Stimulated activated CD8-positive, alpha-beta memory T cell treated with anti-CD3 and anti-CD28 coated beads, Interleukin-4, amount 100 ng/mL, for 48 hours (primary cell): ENCODE data around the gene BCDIN3D.
A peak's percentile ranks its signal among the peaks of the same experiment; 100 is the strongest.
"Not testable (repeated sequence)": the region's sequence is repeated elsewhere in the genome, so short reads cannot be mapped to it uniquely, and the experiment has no call there.

Experiments
- DNase-seq: peaks from one replicate; pipeline ENCODE4 v3.0.0-alpha.2; 2020

The BCDIN3D gene, protein sequence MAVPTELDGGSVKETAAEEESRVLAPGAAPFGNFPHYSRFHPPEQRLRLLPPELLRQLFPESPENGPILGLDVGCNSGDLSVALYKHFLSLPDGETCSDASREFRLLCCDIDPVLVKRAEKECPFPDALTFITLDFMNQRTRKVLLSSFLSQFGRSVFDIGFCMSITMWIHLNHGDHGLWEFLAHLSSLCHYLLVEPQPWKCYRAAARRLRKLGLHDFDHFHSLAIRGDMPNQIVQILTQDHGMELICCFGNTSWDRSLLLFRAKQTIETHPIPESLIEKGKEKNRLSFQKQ

DNA sequence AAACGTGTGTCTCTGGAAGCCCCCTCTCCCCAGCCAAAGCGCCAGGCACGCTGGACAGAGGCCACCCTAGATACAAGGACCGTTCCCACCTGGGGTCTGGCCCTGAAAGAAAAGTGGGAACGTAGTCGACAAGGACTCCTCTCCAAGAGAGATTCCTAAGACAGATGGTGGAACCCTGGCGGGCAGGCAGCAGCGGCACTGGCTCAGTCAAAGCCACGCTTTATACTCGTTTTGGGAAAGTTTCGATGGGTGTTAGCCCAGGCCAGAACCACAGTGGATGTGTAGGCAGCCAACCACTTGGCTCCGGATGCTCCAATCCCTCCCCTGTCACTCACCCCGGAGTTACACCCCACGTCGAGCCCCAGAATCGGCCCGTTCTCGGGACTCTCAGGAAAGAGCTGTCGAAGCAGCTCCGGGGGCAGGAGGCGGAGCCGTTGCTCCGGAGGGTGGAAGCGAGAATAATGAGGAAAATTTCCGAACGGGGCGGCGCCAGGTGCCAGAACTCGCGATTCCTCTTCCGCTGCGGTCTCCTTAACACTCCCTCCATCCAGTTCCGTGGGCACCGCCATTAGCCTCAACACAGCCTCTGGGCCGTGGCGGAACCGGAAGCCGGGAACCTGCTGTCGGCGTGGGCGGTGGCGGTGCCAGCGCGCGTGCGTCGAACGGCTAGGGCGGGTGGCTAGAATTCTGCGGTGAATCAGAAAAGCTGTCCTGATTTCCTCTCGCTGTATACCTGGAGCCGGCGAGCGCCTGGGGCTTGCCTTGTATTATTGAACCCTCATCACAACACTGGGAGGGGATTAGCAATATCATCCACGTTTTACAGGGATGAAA, at the start of gene BCDIN3D:
Gene BCDIN3D, minus strand, starts transcription at position 588 of the 834 bp plus-strand sequence. Its CDS starts 19 bp downstream, at position 569.
- DNase-seq: peak; percentile 96

DNA sequence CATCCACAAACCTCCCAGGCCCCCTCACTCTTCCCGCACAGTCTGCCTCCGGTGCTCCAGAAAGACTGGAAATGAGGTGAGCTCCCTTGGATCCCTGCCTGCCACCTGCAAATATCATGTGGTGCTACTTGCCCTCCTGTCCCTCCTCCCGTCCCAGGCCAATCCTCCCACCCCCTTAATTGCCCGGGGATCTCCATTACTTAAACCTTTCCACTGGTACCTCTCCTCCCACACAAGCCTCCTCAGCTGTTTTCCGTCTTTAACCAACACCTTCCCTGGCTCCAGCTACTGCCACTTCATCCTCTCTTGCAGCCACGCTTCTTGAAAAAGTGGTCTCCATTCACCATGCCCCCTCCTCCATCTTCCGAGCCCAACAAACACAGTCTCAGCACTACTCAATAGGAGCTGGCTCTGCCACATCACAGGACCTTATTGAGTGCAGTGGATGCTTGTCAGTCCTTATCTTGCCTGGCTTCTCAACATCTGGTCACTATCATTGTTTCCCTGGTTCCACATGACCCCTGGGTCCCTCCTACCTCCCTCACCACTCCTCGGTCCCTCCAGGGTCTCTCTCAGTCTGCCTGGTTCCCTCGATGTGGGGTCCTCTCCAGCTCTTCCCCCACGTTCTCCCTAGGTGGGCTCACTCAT, 49.3 kb upstream of the BCDIN3D start:
- DNase-seq: no peak

DNA sequence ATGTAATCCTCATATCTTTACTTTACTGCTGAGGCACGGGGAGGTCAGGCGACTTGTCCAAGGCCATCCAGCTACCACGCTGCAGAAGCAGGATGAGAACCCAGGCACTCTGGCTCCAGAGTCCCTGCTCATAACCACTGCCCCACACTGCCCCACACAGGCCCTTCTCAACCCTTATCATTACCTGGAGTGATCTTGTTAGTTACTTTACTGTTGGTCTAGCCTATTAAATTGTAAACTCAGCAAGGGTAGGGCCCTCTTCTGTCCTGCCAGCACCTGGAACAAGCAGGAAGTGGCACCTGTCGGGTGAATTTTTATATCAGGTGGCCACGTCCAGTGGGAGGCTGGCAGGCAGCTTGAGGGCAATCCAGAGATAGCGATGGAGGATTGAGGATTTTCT, 48.6 kb upstream of the BCDIN3D start:
- DNase-seq: no peak

DNA sequence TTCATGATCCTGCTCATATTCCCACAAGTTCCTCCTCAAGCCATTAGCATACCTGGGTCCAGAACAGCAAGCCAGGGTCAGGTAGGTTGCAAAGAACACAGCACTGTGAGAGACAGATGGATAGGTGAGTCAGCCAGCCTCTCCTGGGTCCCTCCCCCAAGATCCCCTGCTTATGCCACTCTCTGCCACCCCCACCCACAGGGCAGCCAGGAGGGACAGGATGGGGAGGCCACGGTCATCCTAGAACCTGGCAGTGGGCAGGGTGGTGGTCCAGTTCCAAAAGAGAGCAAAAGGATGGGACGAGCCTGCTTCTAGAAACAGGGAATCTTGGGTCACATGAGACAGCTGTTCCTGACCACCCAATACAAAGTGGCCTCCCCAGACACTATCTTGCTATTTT, 48.1 kb upstream of the BCDIN3D start:
- no peak for DNase-seq

DNA sequence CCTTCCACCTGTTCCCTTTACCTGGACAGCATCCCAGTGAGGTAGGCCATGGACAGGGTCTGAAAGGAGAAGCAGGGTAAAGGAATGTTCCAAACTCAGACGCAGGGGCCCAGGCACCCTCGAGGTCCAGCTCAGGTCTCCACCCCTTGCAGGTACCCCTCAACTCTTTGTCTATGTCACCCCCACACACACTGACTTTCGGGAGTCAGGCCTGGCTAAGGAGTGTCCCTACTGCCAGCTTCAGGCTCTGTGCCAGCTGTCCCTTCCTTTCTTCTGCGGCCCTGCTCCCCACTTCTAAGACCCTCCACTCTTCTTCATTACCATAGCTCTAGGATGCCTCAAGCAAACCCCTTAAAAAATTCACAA, 47.2 kb upstream of the BCDIN3D start:
- DNase-seq: no peak

DNA sequence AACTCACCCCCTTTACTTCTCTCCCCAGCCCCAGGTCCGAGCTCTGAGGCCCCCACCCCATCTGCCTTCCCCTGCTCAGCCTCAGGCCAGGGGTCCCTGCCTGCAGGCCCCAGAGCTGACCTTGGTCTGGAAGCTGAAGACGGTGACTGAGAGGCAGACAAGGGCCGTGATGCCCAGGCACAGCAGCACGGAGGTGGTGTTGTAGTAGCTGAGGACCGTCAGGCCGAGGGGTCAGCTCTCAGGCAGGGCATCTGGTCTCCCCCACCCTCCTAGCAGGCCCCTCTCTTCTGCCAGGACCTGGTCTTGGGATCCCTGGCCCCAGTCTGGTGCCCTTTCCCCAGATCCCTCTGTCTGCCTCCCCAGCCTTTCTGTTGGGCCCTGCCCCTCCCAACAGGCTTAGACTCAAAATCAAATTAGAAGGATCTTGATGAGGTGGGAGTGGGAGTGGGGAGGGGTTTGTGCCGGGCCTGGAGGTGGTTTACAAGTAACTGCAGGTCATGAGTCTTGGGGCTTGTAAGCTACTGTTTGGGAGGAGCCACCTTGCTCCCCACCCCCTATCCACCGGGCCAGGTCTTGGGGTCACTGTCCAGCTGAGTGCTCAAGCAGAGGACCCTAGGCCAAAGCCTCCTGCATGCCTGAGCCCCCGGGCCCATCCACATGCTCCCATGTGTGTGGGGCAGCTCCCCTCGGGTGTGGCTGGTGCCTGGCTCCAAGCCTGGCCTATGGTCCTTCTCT, 46.6 kb upstream of the BCDIN3D start:
- no peak for DNase-seq

DNA sequence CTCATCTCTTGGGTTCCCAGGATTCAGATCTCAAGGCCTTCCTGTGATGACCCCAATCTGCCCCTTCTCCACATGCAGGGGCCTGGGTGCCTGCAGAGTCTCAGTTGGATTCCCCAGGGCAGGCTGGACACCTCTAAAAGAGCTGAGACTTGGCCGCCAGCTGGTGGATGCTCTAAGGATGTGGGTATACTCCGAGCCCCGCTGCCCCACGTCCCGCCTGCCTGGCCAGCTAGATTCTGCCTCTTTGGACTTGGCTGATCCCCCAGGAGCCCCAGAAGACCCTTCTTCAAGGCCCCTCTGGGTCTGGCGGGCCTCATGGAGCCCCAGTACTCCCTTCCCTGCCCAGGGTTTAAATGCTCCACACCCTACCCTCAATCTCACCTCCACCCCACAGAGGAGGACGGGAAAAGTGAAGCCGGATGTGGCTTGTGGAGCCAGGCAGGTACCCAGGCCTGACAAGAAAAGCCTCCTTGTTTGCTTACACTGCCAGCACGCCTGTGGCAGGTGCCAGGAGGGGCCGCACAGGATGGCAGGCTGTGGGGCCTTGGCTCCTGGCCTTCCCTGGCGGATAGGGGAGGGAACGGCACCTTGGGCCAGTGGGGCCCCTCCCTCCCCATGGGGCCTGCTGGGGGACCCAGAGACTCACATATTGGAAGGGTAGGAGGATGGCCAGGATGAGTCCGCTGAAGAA, 45.7 kb upstream of the BCDIN3D start:
- no peak for DNase-seq

DNA sequence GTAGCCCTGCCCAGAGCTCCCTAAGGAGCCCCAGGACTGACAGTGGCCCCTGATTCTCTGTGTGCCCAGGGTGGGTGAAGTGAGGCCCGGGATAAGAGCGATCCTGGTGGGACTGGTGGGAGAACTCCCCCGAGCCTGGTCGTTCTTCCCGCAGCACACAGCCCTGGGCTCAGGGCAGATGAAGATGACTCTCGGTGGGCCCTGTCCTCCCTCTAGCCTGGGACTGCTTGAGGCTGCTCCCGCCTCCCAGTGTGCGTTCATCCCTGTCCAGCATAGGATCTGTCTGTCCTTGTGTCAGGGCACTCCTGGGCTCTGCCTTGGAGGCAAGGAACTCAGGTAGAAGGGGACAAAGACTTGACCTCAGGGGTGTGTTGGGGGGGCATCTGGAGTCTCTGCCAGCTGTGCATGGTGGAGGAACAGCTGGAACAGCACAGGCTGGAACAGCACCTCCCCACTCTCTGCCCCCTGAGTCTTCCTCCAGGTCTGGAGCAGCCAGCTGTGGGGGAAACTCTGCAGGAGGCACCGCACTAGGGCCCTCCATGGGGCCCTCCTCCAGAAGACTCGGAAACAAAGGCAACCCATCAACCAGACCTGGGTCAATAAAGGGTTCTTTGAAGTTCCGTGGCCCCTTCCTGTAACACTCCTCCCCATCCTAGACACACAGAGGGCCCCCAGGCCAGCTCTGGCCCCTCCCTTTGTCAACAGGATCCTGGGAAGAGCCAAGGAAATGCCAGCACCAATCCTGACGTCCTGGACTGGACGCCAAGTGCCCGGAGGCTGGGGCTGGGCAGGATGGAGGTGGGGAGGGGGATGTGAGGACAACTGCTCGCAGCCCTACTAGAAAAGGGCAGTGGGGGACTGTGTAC, 44.9 kb upstream of the BCDIN3D start:
- no peak for DNase-seq

DNA sequence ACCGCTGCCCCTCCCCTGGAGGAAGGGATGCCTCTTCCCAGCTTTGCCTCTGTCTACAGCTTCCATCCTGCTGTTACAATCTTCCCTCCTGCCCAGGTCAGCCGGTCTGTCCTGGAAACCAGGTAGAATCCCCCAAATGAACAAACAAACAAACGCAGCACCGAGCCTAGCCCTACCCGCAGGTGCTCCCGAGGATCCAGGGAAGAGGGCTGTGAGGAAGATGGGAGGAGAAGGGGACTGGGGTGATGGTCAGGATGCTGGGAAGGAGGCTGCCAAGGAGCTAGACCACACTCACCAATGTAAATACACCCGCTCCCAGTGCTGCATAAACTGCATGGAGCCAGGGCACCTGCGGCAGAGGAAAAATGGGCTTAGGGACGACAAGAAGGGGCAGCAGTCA, 44.2 kb upstream of the BCDIN3D start:
- DNase-seq: no peak

DNA sequence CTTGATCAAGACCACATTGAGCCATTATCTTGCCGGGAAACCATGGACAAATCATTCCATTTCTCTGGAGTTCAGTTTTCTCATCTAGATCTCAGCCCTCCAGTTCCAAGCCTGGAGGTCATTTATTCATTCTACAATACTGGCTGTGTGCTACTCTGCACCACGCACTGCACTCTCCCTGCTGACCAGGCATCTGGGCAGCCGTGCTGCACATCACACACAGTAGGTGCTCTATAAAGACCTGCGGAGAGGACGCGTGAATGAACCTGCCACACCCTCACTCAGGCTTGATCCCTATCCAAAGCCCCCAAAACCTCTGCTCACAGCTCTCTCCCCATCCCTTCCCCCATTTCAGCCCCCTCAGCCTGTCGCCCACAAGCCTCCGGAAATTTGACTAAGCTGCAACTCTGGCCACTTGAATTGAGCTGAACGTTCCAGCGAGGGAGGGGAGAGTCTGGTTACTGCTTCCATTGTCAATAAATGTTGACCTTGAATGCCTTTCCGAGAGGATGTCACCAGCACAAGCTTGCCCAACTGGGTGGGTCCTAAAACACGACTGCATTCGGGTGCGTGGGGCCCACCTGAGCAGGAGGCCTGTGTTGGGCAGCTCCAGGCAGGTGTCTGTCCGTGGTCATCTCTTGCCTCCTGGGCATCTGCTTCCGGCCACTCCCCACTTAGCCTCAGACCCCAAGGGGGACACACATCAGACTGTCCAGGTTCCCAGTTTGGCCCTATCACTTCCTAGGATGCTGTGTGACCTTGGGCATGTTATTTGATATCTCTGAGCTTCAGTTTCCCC, 43.0 kb upstream of the BCDIN3D start:
- no peak for DNase-seq

DNA sequence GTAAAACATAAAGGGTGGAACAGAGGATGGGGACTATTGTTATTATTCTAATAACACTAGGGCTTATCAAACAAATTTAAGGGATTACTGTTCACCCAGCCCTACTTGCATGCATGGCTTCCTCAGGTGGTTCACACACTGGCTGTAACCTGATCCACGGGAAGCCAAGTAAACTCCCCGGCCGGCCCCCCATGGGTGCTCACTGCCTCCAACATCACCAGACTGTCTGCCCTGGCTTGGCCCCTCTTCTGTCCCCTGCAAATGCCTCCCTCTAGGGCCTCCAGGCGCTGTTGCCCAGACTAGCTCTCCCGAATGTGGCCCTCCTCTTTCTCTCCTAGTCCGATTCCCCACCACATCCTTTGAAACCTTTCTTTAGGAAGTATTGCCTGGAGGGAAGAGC, 42.2 kb upstream of the BCDIN3D start:
- no peak for DNase-seq

DNA sequence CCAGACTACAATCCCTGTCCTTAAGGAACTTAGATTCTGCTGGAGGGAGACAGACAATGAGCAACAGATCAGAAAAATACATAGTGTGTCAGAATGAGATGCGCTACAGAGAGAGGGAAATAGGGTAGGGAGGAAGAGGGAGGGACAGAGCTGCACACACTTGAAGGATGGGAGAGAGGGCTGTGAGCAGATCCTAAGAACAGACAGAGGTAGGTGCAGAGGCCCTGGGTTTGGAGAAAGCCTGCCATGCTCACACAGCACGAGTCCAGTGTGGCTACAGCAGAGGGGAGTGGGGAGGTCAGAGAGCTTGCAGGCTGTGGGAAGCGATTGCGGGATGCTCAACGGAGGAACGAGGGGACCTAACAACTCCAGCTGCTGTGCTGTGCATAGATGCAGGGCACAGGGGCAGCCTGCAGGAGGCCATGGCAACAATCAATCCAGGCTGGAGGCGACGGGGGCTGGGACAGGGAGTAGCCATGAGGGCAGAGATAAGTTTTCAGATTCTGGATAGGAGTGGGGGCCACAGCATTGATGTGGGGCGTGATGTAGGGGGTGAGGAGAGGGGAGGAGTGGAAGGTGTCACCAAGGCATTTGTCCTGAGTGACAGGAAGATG, 40.1 kb upstream of the BCDIN3D start:
- DNase-seq: no peak

DNA sequence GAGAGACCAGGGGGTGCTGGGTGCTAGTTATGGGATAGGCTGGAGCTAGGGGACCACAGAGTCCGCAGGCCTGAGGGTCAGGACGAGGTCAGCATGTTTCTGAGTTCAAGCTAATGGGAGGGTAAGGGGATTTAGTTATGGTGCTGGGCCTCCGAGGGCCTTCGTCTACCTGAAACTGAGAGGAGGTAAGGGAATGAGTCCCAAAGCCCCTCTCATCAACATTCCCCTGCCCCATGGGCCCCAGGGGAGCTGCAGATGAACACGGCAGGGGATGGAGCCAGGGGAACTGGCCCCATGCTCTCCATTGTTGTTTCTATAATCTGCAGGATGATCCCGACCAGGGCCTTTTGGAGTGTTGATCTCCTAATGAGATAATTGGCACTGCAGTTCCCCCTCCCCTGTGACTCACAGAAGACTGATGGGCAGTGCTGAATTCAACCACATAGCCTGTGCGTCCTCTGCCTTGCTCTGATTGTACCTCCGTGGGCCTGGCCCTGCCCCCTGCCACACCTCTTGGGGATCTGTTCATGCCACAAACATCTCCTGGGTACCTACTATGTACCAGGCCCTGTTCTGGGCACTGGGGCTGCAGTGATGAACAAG, 39.4 kb upstream of the BCDIN3D start:
- no peak for DNase-seq

DNA sequence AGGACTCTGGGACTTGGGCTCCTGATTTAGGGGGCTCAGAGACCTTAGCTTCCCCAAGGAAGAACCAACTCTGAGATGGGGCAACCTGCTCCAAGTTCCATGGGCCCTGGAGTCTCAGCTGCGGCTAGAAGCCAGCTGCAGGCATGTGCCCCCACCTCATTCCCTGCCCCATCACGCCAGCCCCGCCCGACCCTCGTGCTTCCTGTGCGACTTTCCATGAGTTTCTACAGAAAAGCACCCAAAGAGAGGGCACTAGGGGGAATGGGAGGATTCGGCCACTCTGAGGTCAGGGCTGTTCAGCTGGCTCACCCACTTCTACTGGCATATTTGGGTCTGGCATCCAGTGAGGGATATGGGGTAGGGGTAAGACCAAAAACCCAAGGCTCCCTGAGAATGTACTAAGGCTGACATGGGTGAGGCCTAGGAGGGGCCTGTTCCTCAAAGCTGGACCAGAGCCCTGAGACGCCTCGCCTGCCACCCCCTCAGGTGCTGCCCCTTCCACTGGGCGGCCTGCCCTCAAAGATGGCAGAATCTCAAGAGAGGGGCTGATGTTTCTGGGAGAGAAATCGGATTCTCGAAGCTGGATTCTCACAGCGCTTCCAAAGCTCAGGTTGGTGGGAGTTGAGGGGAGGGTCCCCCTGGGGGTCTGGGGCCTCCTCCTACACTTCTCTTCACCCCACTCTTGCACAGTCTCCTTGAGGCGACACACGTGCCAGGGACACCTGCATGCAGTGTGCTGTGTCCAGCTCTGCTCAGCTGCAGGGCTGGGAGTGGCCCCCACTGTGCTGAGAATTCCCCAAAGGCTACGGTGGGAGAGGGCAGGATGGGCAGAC, 38.7 kb upstream of the BCDIN3D start:
- no peak for DNase-seq

DNA sequence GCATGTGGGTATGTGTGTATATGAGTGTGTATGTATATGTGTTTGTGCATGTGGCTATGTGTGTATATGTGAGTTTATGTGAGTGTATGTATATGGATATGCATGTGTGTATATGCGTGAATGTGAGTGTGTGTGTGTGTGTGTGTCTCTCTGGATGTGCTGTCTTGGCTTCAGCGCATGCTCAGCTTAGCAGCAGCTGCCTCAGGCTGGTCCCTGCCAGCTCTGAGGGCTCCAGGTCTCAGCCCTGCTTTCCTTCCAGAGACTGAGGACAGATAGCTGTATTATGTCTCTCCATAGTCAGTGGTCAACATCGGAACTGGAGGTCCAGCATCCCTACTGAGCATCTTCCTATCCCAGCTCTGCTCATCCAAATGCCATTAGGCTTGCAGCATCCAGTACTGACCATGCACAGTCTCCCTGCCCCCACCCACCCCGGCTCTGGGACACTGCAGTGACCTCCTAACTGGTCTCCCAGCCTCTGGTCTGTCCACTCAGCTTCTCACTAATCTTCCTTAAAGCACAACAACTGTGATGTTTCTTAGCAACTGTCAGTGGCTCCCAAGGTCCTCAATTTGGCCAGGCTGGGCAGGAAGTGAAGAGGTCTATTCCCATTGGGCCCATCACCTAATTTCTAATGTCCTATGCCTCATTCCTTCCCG, 38.0 kb upstream of the BCDIN3D start:
- DNase-seq: no peak

DNA sequence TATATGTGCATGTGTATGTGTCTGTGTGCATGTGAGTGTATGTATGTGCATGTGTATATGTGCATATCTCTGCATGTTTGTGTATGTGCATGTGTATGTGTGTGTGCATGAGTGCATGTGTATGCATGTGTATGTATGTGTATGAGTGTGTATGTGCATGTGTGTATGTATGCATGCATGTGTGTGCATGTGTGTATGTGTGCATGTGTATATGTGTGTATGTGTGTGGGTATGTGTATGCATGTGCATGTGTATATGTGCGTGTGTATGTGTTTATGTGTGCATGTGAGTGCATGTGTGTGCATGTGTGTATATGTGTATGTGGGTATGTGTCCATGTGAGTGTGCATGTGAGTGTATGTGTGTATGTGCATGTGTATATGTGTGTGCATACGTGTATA, 36.2 kb upstream of the BCDIN3D start:
- not testable (repeated sequence) for DNase-seq

DNA sequence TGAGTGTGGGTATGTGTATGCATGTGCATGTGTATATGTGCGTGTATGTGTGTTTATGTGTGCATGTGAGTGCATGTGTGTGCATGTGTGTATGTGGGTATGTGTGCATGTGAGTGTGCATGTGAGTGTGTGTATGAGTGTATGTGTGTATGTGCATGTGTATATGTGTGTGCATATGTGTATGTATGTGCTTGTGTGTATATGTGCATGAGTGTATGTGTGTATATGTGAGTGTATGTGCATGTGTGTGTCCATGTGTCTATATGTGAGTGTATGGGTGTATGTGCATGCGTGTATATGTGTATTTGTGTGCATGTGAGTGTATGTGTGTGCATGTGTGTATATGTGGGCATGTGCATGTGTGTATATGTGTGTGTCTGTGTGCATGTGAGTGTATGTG, 35.1 kb upstream of the BCDIN3D start:
- DNase-seq: no peak

DNA sequence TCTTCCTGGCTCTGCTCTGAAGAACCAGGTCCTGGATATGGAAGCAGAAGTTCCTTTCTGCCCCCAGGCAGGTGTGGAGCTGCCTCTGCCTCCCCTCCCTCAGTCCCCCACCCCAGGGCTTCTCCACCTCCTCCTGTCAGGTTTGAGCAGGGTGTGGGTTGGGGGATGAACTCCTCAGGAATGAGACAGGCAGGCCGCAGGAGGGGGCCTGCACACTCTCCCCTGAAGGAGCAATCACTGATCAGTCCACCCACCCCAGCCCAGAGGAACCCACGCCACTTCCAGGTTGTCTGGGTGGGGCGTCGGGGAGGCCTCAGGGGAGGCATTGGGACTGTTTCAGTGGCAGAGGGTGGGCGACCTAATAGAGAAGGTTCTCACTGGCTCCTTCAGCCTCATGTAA, 34.2 kb upstream of the BCDIN3D start:
- no peak for DNase-seq
